GM08714 (cell line): ENCODE measurements around the gene AOPEP.
"Not testable (repeated sequence)": the region's sequence is repeated elsewhere in the genome, so short reads cannot be mapped to it uniquely, and the experiment has no call there.

Experiments used
- H3K4me3 ChIP-seq: fragments of 200-500 bp; sonication (Bioruptor generic); 2 replicates; pipeline ENCODE4 v1.5.1; 2014; ENCODE audit warnings: mild to moderate bottlenecking, low read length, inconsistent platforms
- ZNF274 ChIP-seq: IDR thresholded peaks from 2 replicates; pipeline ENCODE4 v1.6.1; 2012; ENCODE audit warnings: mild to moderate bottlenecking, low read depth, low read length

AOPEP gene

DNA sequence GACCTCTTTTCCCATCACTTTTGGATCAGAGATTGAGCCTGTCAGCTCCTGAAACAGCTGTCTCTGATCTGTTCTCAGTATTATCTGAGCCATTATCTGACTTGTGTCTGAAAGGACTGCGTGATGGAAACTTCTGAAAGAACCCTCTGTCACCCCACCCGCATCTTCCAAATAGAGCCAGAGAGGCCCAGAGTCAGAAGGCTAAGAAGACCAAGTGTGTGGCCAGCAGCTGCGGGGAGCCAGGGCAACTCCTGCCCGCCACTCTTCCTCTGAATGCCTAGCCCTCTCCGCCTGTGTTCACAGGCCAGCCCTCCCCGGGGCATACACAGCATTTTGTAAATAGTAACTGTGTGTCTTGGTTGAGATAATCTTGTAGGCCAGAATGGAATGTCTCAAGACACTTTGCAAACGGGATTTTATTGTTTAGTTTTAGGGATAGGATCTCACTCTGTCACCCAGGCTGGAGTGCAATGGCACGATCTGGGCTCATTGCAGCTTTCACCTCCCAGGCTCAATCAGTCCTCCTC, 92.7 kb downstream of the AOPEP start:
- no peak for TF ChIP-seq ZNF274
- H3K4me3 ChIP-seq = no peak overlapping the region

DNA sequence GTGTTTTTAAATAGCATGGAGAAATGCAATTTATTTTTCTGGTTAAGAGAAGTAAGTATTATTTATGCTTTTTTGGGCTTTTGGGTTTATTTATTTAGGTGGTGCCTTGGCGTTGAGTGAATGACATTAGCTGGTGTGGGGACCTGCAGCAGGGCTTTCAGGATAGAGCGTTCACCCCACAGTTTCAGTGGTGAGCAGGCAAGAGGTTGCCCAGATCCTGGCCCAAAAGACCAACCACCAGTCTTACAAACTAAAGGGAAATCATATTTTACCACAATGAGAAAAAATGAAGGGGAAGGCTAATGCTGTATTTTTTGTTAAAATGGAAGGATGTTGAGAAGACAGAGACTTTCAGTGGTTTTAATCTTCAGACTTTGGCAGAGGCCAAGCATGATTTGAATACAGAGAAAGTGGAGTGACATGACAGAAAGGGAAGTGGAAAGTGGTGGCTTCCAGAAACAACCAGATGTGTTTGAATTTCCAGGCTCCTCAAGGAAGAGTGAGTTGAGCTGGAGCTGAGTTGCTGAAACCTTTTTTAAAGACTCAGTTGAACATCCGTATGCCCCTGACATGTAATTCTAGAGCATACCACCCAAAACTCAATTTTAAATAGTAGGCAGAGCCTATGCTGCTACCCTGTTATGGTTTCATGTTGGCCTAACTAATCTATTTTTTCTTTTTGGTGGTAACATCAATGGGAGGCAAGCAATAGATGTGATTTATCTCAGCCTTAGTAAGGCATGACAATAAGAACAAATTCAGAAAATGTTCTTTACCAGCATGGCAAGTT, 94.8 kb downstream of the AOPEP start:
- no peak for TF ChIP-seq ZNF274
- H3K4me3 ChIP-seq = no peak overlapping the region

DNA sequence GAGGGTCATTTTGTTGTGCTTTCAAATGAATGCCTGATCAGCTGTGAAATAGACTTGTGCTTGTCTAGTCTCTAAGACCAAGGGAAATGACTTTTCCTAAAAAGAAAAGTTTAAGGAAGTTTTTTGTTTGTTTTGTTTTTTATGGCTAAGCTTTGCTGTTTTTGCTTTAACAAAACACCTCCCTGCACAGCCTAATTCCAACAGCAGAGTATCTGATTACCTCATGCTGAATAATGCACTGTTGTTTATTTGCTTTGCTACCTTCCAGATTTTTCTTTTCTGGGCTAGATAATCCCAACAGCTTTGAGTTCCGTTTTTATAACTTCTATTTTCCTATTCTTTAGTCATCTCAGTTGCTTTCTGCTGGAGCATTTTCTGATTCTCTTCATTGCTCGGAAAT, 95.8 kb downstream of the AOPEP start:
- TF ChIP-seq ZNF274 = no peak
- H3K4me3 ChIP-seq = no peak overlapping the region

- no peak overlapping the region for H3K4me3 ChIP-seq
- no peak for TF ChIP-seq ZNF274
Observed at GRCh38 chr9:94823710-94824109, 97.2 kb downstream of the AOPEP start.

DNA sequence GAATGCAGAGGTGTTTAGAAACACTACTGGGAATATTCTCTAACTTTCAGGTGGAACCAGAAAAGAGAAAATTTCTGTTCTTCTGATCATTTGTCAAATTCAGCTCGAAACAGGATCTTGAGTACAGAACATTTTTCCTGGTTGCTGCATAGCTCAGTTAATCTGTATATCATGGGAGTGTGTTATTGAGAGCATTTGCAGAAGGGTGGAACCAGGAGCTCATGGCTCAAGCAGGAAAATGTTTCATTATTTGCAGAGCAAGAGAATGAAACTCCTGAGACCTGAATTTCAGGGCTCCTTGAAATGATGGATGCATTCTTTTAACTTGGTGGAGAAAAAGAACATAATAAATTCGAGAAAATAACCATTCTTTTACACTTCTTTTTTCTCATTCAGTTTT, 97.9 kb downstream of the AOPEP start:
- no peak for TF ChIP-seq ZNF274

GRCh38 chr9:94824913-94825610, 98.6 kb downstream of the AOPEP start:
- H3K4me3 ChIP-seq = no peak overlapping the region
- TF ChIP-seq ZNF274 = no peak

More for the DNA sequence above, 97.9 kb downstream of the AOPEP start:
- no peak overlapping the region for H3K4me3 ChIP-seq

DNA sequence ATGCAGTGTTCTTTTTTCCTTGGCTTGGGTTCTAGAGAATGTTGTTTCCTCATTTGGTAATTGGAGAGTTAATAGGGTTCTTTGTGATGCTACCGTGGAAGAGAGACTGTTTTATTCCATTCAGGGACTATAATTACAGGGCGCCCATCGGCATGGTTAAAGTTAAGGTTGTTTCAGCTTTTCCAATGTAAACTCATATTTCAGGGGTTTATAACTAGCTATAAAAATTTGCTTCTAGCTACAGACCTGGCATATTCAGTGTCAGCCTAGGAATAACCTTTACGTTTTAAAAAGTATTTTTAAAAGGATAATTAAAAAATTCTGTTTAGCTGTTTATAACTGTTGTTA, 99.1 kb downstream of the AOPEP start:
- H3K4me3 ChIP-seq = no peak overlapping the region
- TF ChIP-seq ZNF274 = no peak

- H3K4me3 ChIP-seq = no peak overlapping the region
- TF ChIP-seq ZNF274 = no peak
Observed at GRCh38 chr9:94826044-94826443, 99.5 kb downstream of the AOPEP start.

- no peak overlapping the region for H3K4me3 ChIP-seq
- no peak for TF ChIP-seq ZNF274
Observed at GRCh38 chr9:94826644-94827410, 100.3 kb downstream of the AOPEP start.

DNA sequence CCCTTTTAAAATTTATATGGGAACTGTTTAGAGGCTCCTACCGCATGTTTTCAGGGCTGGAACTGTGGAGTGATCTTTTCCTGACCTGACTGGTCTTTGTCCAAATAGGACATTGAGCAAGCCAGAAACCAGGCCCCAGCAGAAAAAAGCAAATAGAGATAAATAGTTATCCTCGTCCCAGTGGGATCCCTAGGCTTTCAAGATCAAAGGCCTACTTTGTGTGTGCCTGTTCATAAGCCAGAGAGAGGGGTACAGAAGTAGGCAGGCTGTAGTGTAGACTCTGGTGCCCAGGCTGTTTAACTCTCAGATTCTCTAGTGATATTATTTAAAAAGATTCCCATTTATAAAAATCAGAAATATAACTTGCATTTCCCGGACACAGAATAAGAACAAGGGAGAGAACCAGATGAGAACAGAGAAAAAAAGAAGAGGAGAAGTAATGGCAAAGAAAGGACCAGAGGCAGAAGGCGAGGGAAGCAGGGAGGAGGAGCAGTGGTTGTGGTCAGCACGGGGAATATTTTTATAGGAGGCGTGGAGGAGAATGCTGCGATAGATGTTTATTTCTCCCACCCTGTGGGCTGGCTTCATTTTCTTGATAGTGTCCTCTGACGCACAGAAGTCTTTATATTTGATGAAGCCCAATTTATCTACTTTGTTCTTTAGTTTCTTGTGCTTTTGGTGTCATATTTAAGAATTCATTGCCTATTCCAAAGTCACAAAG, 101.2 kb downstream of the AOPEP start:
- no peak overlapping the region for H3K4me3 ChIP-seq
- TF ChIP-seq ZNF274 = no peak

DNA sequence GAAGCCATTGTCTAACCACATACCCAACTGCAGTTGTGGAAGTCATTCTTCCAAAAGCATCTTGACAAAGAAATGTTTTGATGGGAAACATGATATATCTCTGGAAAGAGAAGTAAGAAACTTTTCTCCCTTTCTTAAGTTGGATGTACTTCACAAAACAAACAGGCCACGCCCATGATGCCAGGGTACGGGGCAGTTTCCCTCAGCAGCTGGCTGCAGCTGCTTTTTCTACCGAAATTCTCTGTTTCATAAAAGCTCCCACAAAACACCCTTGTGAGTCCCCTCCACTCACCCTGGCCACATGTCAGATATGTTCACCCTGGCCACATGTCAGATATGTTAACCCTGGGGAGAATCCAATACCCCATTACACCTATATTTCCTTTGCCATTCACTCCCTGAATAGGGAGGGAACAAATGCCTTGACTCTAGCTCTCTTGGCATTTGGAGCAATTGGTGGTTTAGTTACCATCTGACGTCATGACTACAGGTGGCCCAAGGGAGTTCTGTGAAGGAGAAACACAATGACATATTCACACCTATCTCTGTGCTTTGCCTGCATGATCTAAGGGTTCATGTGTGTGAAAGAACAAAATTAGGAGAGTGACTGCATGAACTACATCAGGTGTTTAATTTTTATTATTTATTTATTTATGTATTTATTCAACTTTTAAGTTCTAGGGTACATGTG, 103.0 kb downstream of the AOPEP start:
- TF ChIP-seq ZNF274 = no peak
- no peak overlapping the region for H3K4me3 ChIP-seq

GRCh38 chr9:94830071-94830604, 103.6 kb downstream of the AOPEP start:
- not testable (repeated sequence) for H3K4me3 ChIP-seq

GRCh38 chr9:94833802-94834201, 107.3 kb downstream of the AOPEP start:
- no peak for TF ChIP-seq ZNF274
- H3K4me3 ChIP-seq = no peak overlapping the region
